K562 (cell line): ENCODE measurements around the gene LRRC30. TPM values are rescaled to one million over a fixed set of nuclear protein-coding genes. Genes with fewer than 3 reads are reported as not detected.

Experiments
- ATAC-seq: fragments of 200-7000 bp; cut with Tn5 transposase; 3 replicates; pipeline ENCODE4 v1.9.1; 2020; ENCODE audit warnings: moderate library complexity
- BruUV-seq: library from RNA; stranded (reverse); fragments of 400-500 nt; replicated peaks from 2 replicates; lab custom pipeline; 2021; lab: Mats Ljungman, UMichigan
- CTCF ChIA-PET: fragments of 300-600 bp; formaldehyde crosslinking; extraction: SDS; loops from one replicate; lab custom pipeline; 2021; ENCODE audit warnings: low intra/inter-chr PET ratio; lab: Yijun Ruan, JAX
- POLR2A ChIA-PET: fragments of 300-600, 350-650 bp; sonication (Branson Sonifier 250); formaldehyde crosslinking; extraction: SDS; loops from one replicate; lab custom pipeline; 2021; ENCODE audit warnings: antibody characterized with exemption, inconsistent platforms; lab: Yijun Ruan, JAX
- DNase-seq, 4 experiments: peaks; one replicate each; pipeline versions ENCODE4 v3.0.0 to v3.0.0-alpha.2; 2011 to 2018; ENCODE audit warnings: low spot score in 3 of 4, mixed read lengths in 3 of 4; ENCODE audit errors: extremely low read depth in 1 of 4
- FAIRE-seq: peaks from 2 replicates; lab custom pipeline; 2011; peaks lifted over from hg19 to GRCh38; lab: Jason Lieb, UNC
- H2AFZ ChIP-seq: 2 replicates; pipeline ENCODE4 v1.6.0; 2011; ENCODE audit warnings: low read depth, low read length, control low read depth, inconsistent platforms
- H3K27ac ChIP-seq: fragments of 200-600 bp; 3 replicates; pipeline ENCODE4 v1.8.0; 2011; ENCODE audit warnings: low read depth, mild to moderate bottlenecking, control low read depth, inconsistent platforms, low read length, moderate library complexity, mixed read lengths; ENCODE audit errors: extremely low read depth
- H3K27me3 ChIP-seq, 2 experiments: fragments of 300-600 bp in 1 of 2; 2 replicates in 1 of 2; 3 replicates in 1 of 2; pipeline versions ENCODE4 v1.6.0 to v1.8.0; 2011; ENCODE audit warnings: inconsistent platforms in 2 of 2, low read length in 2 of 2, mild to moderate bottlenecking in 1 of 2, mixed read lengths in 1 of 2, moderate library complexity in 1 of 2; ENCODE audit not compliant: control insufficient read depth in 2 of 2, insufficient read depth in 2 of 2
- H3K36me3 ChIP-seq: fragments of 300-600 bp; 3 replicates; pipeline ENCODE4 v1.8.0; 2011; ENCODE audit warnings: mild to moderate bottlenecking, low read length, inconsistent platforms; ENCODE audit not compliant: control insufficient read depth, insufficient read depth
- H3K4me1 ChIP-seq, 2 experiments: fragments of 200-600 bp in 1 of 2; replicated peaks in 1 of 2; 2 replicates in 1 of 2; 3 replicates in 1 of 2; pipeline versions ENCODE4 v1.5.1 to v1.8.0; 2011; ENCODE audit warnings: inconsistent platforms in 2 of 2, low read length in 2 of 2, mild to moderate bottlenecking in 1 of 2, mixed read lengths in 1 of 2, moderate library complexity in 1 of 2; ENCODE audit not compliant: control insufficient read depth in 2 of 2, insufficient read depth in 2 of 2
- H3K4me2 ChIP-seq: 2 replicates; pipeline ENCODE4 v1.6.1; 2011; ENCODE audit warnings: low read length, control low read depth, inconsistent platforms, mixed read lengths; ENCODE audit not compliant: insufficient read depth
- H3K4me3 ChIP-seq: fragments of 200-600 bp; sonication (generic), shearing (Covaris generic); 2 replicates; pipeline ENCODE4 v1.5.1; 2016; ENCODE audit warnings: control low read depth, inconsistent platforms
- H3K79me2 ChIP-seq: fragments of 200-600 bp; 3 replicates; pipeline ENCODE4 v1.8.0; 2011; ENCODE audit warnings: low read length, inconsistent platforms; ENCODE audit not compliant: control insufficient read depth, insufficient read depth
- H3K9ac ChIP-seq, 2 experiments: 2 replicates each; pipeline versions ENCODE4 v1.6.0 to v1.6.1; 2011; ENCODE audit warnings: low read depth in 2 of 2, low read length in 2 of 2, control low read depth in 1 of 2, inconsistent platforms in 1 of 2, mild to moderate bottlenecking in 1 of 2, mixed read lengths in 1 of 2; ENCODE audit not compliant: insufficient read depth in 1 of 2
- H3K9me1 ChIP-seq: one replicate; pipeline ENCODE4 v1.6.0; 2011; ENCODE audit warnings: inconsistent platforms, mild to moderate bottlenecking, low read length, moderate library complexity; ENCODE audit not compliant: control insufficient read depth, insufficient read depth
- H3K9me3 ChIP-seq: replicated peaks from 2 replicates; pipeline ENCODE4 v1.5.1; 2011; ENCODE audit warnings: low read depth, low read length, inconsistent platforms; ENCODE audit not compliant: control insufficient read depth, insufficient read depth
- H4K20me1 ChIP-seq: replicated peaks from 2 replicates; pipeline ENCODE4 v1.6.1; 2011; ENCODE audit warnings: low read length, inconsistent platforms, mixed read lengths; ENCODE audit not compliant: control insufficient read depth, insufficient read depth
- BCOR ChIP-seq: fragments of 450-650 bp; IDR thresholded peaks from 2 replicates; pipeline ENCODE4 v1.6.1; 2016
- E2F1 ChIP-seq: sonication (generic); formaldehyde crosslinking; IDR thresholded peaks from 2 replicates; pipeline ENCODE4 v1.8.1; 2023; ENCODE audit warnings: mild to moderate bottlenecking, missing genetic modification reagents, moderate library complexity
- FUS ChIP-seq: fragments of 200-400 bp; formaldehyde crosslinking; optimal IDR thresholded peaks from 2 replicates; pipeline ENCODE3; 2017; ENCODE audit warnings: low read depth, low read length
- HMGN3 ChIP-seq: IDR thresholded peaks from 2 replicates; pipeline ENCODE4 v1.6.1; 2011; ENCODE audit warnings: borderline replicate concordance, low read depth, mild to moderate bottlenecking, mixed read lengths, low read length; ENCODE audit not compliant: insufficient read length; ENCODE audit errors: extremely low read depth
- JUN ChIP-seq, 2 experiments: sonication (generic) in 1 of 2; formaldehyde crosslinking in 1 of 2; IDR thresholded peaks; 2 replicates each; pipeline versions ENCODE4 v1.6.1 to v1.8.0; 2012 to 2022; ENCODE audit warnings: borderline replicate concordance in 2 of 2, mild to moderate bottlenecking in 2 of 2, improper control_type of control experiment in 1 of 2, low read depth in 1 of 2, low read length in 1 of 2, missing genetic modification reagents in 1 of 2
- KDM2B ChIP-seq: fragments of 250-450 bp; sonication (Bioruptor Pico); IDR thresholded peaks from 2 replicates; pipeline ENCODE4 v1.8.0; 2021; ENCODE audit warnings: mild to moderate bottlenecking, moderate library complexity
- KHSRP ChIP-seq: fragments of 450-650 bp; IDR thresholded peaks from 2 replicates; pipeline ENCODE4 v1.6.1; 2017
- NCOA4 ChIP-seq: fragments of 450-650 bp; IDR thresholded peaks from 2 replicates; pipeline ENCODE4 v1.6.1; 2018; ENCODE audit warnings: mild to moderate bottlenecking; ENCODE audit not compliant: partially characterized antibody
- NFE2 ChIP-seq: IDR thresholded peaks from 2 replicates; pipeline ENCODE4 v1.6.1; 2014; ENCODE audit warnings: antibody characterized with exemption, low read depth
- SAP30 ChIP-seq: fragments of 200-600 bp; sonication (generic); IDR thresholded peaks from 2 replicates; pipeline ENCODE4 v1.6.1; 2012; ENCODE audit warnings: borderline replicate concordance, low read depth, mild to moderate bottlenecking, moderate library complexity, low read length, control low read depth, inconsistent platforms; ENCODE audit not compliant: insufficient read depth, poor library complexity, severe bottlenecking
- USF2 ChIP-seq: sonication (generic); formaldehyde crosslinking; IDR thresholded peaks from 2 replicates; pipeline ENCODE4 v1.5.0; 2020; ENCODE audit warnings: missing genetic modification reagents
- ZNF143 ChIP-seq: sonication (generic); formaldehyde crosslinking; IDR thresholded peaks from 2 replicates; pipeline ENCODE4 v1.9.0; 2022; ENCODE audit warnings: mild to moderate bottlenecking, missing genetic modification reagents
- ZNF174 ChIP-seq: fragments of 250-450 bp; sonication (Bioruptor Pico); IDR thresholded peaks from 2 replicates; pipeline ENCODE4 v1.4.0; 2020; ENCODE audit warnings: mild to moderate bottlenecking
- ZNF253 ChIP-seq: fragments of 250-450 bp; sonication (Bioruptor Pico); conservative IDR thresholded peaks from 2 replicates; pipeline ENCODE4 v1.6.1; 2021; ENCODE audit warnings: mild to moderate bottlenecking
- WGBS: fragments of 100-300 bp; shearing (Covaris generic); methylation state at CpG from one replicate; pipeline ENCODE4 v1.1.6; 2016; ENCODE audit warnings: low coverage, mixed read lengths; ENCODE audit not compliant: insufficient coverage; ENCODE audit errors: missing lambda C conversion rate; 5-methylcytosine and 5-hydroxymethylcytosine counted together
- in situ Hi-C: fragments of 300-500 bp; cut with MboI; formaldehyde crosslinking; loops from 4 replicates; pipeline ENCODE4 v1.15.0; 2018; ENCODE audit warnings: inconsistent platforms, mixed read lengths
- intact Hi-C: fragments of 100-400 bp; cut with micrococcal nuclease; formaldehyde crosslinking; loops from 2 replicates; pipeline ENCODE4 v1.14.2; 2022
- polyA plus RNA-seq, 8 experiments: library from polyadenylated mRNA; depleted of rRNA in 4 of 8; stranded (reverse) in 5 of 8; unstranded in 3 of 8; fragments of >200 nt; fragmentation: Nextera tagmentation in 2 of 8; fragmentation: Illumina TruSeq in 1 of 8; extraction: Ambion mirVana in 2 of 8; extraction: Trizol in 1 of 8; gene quantifications; 2 replicates each; pipeline versions ENCODE4 v1.2.1 to v1.2.3, GENCODE V29; 2011 to 2014; ENCODE audit warnings: inconsistent platforms in 1 of 8, missing spikeins in 1 of 8
- total RNA-seq, 7 experiments: library from RNA; depleted of rRNA in 6 of 7; stranded (reverse); fragments of >200 nt in 6 of 7; fragmentation: Illumina TruSeq in 2 of 7; extraction: Trizol in 2 of 7; gene quantifications; 2 replicates each; pipeline versions ENCODE4 v1.2.1 to v1.2.3, GENCODE V29; 2011 to 2021; ENCODE audit warnings: low replicate concordance in 1 of 7

The LRRC30 gene
- total and polyA plus RNA-seq, 9 of the 15 experiments (the other 6 are each of a cell fraction or from before 2014, with no cell fraction given), result not detected

- ChIA-PET POLR2A (no interaction called here), CTCF (no interaction called here)
- no peak for FAIRE-seq
- Histone ChIP-seq H2AFZ (no peak overlapping the region), H3K9ac (no peak overlapping the region), H3K36me3 (no peaks in the 10 kb centered on the region), H3K9me1 (no peaks in the 10 kb centered on the region), H3K79me2 (no peaks in the 10 kb centered on the region), H3K27ac (no peak overlapping the region), H3K4me3 (no peak overlapping the region), H3K9me3 (no peaks in the 10 kb centered on the region), H4K20me1 (no peaks in the 10 kb centered on the region), H3K4me2 (no peak overlapping the region), H3K4me1 (no peaks in the 10 kb centered on the region), H3K27me3 (peaks cover 8 to 11% of the 10 kb centered on the region in 2 experiments; a peak in 3 of 5 replicates)
- no peak for DNase-seq
- ATAC-seq, result no peak
- TF ChIP-seq KHSRP (no peak), ZNF143 (CRISPR knock-in tag) (no peak), KDM2B (CRISPR knock-in tag) (no peak), NFE2 (no peak), NCOA4 (no peak), HMGN3 (no peak), SAP30 (no peak), E2F1 (CRISPR knock-in tag) (no peak), JUN (IDR thresholded peaks at IDR 0.05; ENCODE audit: borderline replicate concordance, low read depth, low read length) (no peak), JUN (CRISPR knock-in tag; IDR thresholded peaks at IDR 0.05; ENCODE audit: borderline replicate concordance) (no peak), BCOR (no peak), ZNF253 (CRISPR knock-in tag) (no peak), FUS (no peak), ZNF174 (CRISPR knock-in tag) (no peak), USF2 (CRISPR knock-in tag) (no peak)
- in situ Hi-C loops (no loop called here), intact Hi-C loops (no loop called here)
- 2% methylated on average over 5 of the region's 5 CpGs for WGBS
- no TSS peak for BruUV-seq
These were observed 24.8 kb downstream of the LRRC30 start for GRCh38 chr18:7255643-7256042.
